ENCODE measurements around the gene GPRASP3. TPM values are rescaled to one million over a fixed set of nuclear protein-coding genes. Genes with fewer than 3 reads are reported as not detected.

Gene GPRASP3, protein sequence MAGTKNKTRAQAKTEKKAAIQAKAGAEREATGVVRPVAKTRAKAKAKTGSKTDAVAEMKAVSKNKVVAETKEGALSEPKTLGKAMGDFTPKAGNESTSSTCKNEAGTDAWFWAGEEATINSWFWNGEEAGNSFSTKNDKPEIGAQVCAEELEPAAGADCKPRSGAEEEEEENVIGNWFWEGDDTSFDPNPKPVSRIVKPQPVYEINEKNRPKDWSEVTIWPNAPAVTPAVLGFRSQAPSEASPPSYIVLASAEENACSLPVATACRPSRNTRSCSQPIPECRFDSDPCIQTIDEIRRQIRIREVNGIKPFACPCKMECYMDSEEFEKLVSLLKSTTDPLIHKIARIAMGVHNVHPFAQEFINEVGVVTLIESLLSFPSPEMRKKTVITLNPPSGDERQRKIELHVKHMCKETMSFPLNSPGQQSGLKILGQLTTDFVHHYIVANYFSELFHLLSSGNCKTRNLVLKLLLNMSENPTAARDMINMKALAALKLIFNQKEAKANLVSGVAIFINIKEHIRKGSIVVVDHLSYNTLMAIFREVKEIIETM
- 3.8 and 6.2 TPM in 2 replicates for total RNA-seq

DNA sequence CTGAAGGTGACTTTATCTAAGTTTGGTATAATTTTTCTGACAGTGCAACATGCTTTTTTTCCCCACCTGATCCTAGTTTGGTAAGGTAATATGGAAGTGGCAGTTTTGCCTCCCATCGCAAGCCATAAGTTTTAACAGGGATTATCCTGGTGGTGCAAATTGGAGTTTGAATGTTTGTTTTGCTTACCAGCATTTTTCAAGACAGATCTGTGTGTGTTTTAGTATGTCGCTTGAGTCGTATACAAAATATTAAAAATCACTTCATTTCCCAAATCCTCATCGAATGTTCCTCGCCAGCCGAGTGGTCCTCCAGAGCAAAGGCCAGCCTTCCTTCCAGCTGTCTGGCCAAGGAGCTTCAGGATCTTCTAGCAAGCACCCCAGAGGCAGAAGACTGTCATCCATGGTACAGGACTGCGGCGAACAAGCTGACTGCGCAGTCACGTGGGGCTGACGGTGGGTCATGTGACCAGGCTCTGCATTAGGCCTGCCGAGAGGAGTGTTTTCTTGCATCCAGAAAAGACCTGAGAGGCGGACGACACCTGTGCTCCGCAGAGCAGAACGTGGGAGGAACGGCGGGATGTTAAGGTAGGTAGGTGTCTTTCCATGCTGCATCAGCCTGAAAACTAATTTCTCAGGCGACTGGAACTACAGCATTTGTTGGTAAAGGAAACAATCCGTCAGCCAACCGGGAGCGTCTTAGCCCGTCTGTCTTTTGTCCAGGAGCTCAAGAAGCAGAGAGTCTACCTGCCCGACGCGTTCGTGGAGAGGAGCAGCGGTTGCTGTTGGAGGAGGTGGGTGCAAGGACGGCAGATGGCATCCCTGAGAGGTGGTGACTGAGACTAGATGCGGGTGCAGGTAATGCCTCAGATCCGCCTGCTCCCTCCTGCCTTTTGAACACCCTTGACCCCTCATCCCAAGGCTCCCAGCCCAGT, at the start of gene GPRASP3:
GPRASP3 (plus strand) TSS at position 507 of the 932 bp plus-strand sequence. CDS start 28,253 bp downstream, outside the sequence.

DNA sequence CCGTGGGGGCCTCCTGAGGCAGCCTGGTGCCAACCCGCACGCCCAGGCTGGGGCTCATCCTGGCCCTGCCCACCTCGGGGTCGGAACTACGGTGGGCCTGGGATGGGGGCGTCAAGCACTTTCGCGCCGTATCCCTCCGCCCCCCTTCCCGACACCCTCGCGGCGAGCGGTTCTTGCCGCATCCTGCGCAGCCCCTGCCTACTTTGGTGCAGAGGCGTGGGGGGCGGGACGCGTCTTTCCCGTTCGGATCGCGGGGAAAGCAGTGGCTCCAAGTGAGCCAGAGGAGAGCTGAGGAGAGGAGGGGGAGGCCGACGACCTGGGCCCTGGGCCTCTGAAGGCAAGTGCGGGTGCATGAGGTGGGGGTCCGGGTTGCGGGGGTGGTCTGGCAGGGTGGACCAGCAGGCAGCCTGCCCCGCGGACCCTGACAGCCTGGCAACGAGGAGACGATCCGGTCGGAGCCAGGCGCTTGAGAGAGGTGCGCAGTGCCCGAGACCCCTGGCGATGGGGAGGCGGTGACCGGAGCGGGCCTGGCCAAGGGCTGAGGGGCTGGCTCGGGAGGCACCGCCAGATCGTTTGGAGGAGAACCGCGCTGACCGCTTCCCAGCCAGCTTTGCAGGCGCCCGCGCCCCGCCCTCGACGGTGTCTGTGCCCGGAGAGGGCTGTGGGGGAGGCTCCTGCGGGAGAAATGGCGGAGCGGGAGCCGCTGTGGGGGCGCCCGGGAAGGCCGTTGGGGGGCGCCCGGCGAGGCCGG, 8.2 kb upstream of the GPRASP3 start, which contains the start of gene GPRASP2:
GPRASP2 (plus strand) TSS at position 233 of the 751 bp plus-strand sequence. CDS start 2,422 bp downstream, outside the sequence.

Other genes starting within 250 kb of the GPRASP3 start
- not detected in 2 replicates for gene TCP11X2, start 248.9 kb upstream of the GPRASP3 start, total RNA-seq
- 4.9 and 6.3 TPM in 2 replicates for gene TMSB15A, start 204.0 kb upstream of the GPRASP3 start, total RNA-seq
- gene ARMCX5, start 121.2 kb upstream of the GPRASP3 start, total RNA-seq: 21.8 and 25.3 TPM in 2 replicates
- 2.3 and 2.9 TPM in 2 replicates for gene GPRASP1, start 69.3 kb upstream of the GPRASP3 start, total RNA-seq
- gene GPRASP2, start 8.3 kb upstream of the GPRASP3 start, total RNA-seq: 16.2 and 17.8 TPM in 2 replicates
- 0.26 and 0.37 TPM in 2 replicates for gene RAB40AL, start 216.5 kb downstream of the GPRASP3 start, total RNA-seq